GM21825 (cell line): ENCODE measurements around the gene NIPA2.

Source experiments
- ATAC-seq: cut with Tn5 transposase; IDR thresholded peaks from one replicate; pipeline ENCODE4 v1.9.1; 2021; ENCODE audit warnings: mild to moderate bottlenecking, moderate library complexity; ENCODE audit not compliant: unreplicated experiment

The NIPA2 gene

GRCh38 chr15:22874966-22875365, 36.5 kb downstream of the NIPA2 start:
- ATAC-seq = no peak

GRCh38 chr15:22877117-22877516, 38.7 kb downstream of the NIPA2 start:
- no peak for ATAC-seq

- no peak for ATAC-seq
Observed at GRCh38 chr15:22877607-22878006, 39.1 kb downstream of the NIPA2 start.

GRCh38 chr15:22878103-22878502, 39.6 kb downstream of the NIPA2 start:
- no peak for ATAC-seq

- ATAC-seq = no peak
Observed at GRCh38 chr15:22880068-22880980, 41.9 kb downstream of the NIPA2 start.

- no peak for ATAC-seq
Observed at GRCh38 chr15:22880981-22881738, 42.7 kb downstream of the NIPA2 start.

- ATAC-seq = no peak
Observed at GRCh38 chr15:22881739-22882440, 43.4 kb downstream of the NIPA2 start.

- no peak for ATAC-seq
Observed at GRCh38 chr15:22883196-22883595, 44.7 kb downstream of the NIPA2 start.

GRCh38 chr15:22884344-22884743, 45.9 kb downstream of the NIPA2 start:
- no peak for ATAC-seq

- ATAC-seq = no peak
Observed at GRCh38 chr15:22885120-22885519, 46.7 kb downstream of the NIPA2 start.

- ATAC-seq = no peak
Observed at GRCh38 chr15:22887157-22887951, 48.9 kb downstream of the NIPA2 start.

GRCh38 chr15:22888120-22888859, 49.8 kb downstream of the NIPA2 start:
- ATAC-seq = no peak

- ATAC-seq = no peak
Observed at GRCh38 chr15:22889146-22889818, 50.8 kb downstream of the NIPA2 start.

- no peak for ATAC-seq
Observed at GRCh38 chr15:22890296-22890695, 51.8 kb downstream of the NIPA2 start.

GRCh38 chr15:22891426-22892210, 53.2 kb downstream of the NIPA2 start:
- ATAC-seq = no peak

- no peak for ATAC-seq
Observed at GRCh38 chr15:22892333-22892732, 53.9 kb downstream of the NIPA2 start.

GRCh38 chr15:22893081-22893480, 54.6 kb downstream of the NIPA2 start:
- no peak for ATAC-seq

- ATAC-seq = no peak
Observed at GRCh38 chr15:22893881-22894280, 55.4 kb downstream of the NIPA2 start.
